HG02798 (cell line): ENCODE results near the gene SELENOM.

ENCODE experiments used
- ATAC-seq: cut with Tn5 transposase; IDR thresholded peaks from one replicate; pipeline ENCODE4 v1.9.1; 2021; ENCODE audit warnings: mild to moderate bottlenecking; ENCODE audit not compliant: unreplicated experiment, poor library complexity

The SELENOM gene

GRCh38 chr22:31093086-31093850 lies 14.1 kb downstream of the SELENOM start:
- ATAC-seq, result no peak

GRCh38 chr22:31092161-31092560 lies 15.2 kb downstream of the SELENOM start:
- ATAC-seq, result no peak

GRCh38 chr22:31091106-31091975 lies 16.0 kb downstream of the SELENOM start:
- ATAC-seq, result no peak

GRCh38 chr22:31090217-31091085 lies 16.9 kb downstream of the SELENOM start:
- no peak for ATAC-seq

GRCh38 chr22:31089160-31090100 lies 17.9 kb downstream of the SELENOM start:
- no peak for ATAC-seq

- no peak for ATAC-seq
These were observed 19.0 kb downstream of the SELENOM start for GRCh38 chr22:31088233-31088986.

GRCh38 chr22:31087744-31088215 lies 19.6 kb downstream of the SELENOM start:
- no peak for ATAC-seq

- ATAC-seq, result no peak
These were observed 20.6 kb downstream of the SELENOM start for GRCh38 chr22:31086703-31087330.

GRCh38 chr22:31085928-31086327 lies 21.4 kb downstream of the SELENOM start:
- ATAC-seq, result no peak

- no peak for ATAC-seq
These were observed 21.9 kb downstream of the SELENOM start for GRCh38 chr22:31085493-31085824.

- peak; percentile 65 for ATAC-seq
These were observed 22.4 kb downstream of the SELENOM start for GRCh38 chr22:31084811-31085492.

- ATAC-seq, result no peak
These were observed 23.2 kb downstream of the SELENOM start for GRCh38 chr22:31083923-31084810.

- no peak for ATAC-seq
These were observed 24.0 kb downstream of the SELENOM start for GRCh38 chr22:31083377-31083768.

- ATAC-seq, result no peak
These were observed 24.6 kb downstream of the SELENOM start for GRCh38 chr22:31082606-31083376.

GRCh38 chr22:31081963-31082605 lies 25.3 kb downstream of the SELENOM start:
- ATAC-seq, result no peak
